HG03045 (cell line): ENCODE data around the gene ASPHD1.
"Not testable (repeated sequence)": the region's sequence is repeated elsewhere in the genome, so short reads cannot be mapped to it uniquely, and the experiment has no call there.

Source experiments
- ATAC-seq: cut with Tn5 transposase; IDR thresholded peaks from one replicate; pipeline ENCODE4 v1.9.1; 2021; ENCODE audit warnings: mild to moderate bottlenecking, moderate library complexity; ENCODE audit not compliant: unreplicated experiment

ASPHD1 gene

DNA sequence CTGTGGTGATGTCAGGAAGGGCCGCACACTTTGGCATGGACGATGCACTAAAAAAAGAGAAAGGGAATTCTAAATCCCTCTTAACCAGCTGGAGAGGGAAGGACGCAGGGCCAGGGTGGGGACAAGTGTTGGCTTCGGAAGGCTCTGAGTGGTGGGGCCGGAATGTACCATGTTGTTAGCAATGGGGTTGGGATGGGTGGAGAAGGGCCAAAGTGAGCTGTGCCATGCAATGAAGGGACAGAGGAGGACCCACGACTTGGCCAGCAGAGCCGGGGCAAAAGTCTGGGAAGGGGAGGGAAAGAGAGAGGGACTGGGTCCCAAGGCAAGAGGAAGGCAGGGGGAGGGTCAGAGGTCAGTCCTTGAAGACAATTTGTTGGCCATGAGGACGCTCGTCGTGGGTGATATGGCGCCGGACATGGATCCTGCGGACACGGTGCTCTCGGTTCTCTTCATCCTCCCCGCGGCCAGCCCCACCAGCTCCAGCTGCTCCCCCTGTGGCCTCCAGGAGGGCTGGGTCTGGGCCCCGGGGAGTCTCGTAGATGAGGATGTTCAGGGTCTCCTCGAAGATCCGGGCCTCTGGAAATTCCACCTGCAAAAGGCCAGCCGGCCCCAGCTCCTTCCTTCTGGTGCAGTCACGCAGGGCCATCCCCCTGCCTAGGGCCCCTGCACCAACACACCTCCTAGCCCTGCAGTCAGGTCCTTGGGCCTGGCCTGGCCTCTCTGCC is 6.4 kb downstream of the ASPHD1 start:
- ATAC-seq, result no peak

- no peak for ATAC-seq
Observed at GRCh38 chr16:29907973-29908372, 7.7 kb downstream of the ASPHD1 start.

GRCh38 chr16:29908719-29909220 is 8.5 kb downstream of the ASPHD1 start:
- no peak for ATAC-seq

- ATAC-seq, result no peak
Observed at GRCh38 chr16:29909391-29909790, 9.1 kb downstream of the ASPHD1 start.

DNA sequence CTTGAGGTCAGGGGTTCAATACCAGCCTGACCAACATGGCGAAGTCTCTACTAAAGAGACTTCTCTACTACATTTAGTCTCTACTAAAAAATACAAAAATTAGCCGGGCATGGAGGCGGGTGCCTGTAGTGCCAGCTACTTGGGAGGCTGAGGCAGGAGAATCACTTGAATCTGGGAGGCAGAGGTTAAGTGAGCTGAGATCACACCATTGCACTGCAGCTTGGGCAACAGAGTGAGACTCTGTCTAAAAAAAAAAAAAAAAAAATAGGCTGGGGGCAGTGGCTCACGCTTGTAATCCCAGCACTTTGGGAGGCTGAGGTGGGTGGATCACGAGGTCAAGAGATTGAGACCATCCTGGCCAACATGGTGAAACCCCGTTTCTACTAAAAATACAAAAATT is 9.6 kb downstream of the ASPHD1 start:
- ATAC-seq, result not testable (repeated sequence)

- no peak for ATAC-seq
Observed at GRCh38 chr16:29910819-29911675, 10.8 kb downstream of the ASPHD1 start.

DNA sequence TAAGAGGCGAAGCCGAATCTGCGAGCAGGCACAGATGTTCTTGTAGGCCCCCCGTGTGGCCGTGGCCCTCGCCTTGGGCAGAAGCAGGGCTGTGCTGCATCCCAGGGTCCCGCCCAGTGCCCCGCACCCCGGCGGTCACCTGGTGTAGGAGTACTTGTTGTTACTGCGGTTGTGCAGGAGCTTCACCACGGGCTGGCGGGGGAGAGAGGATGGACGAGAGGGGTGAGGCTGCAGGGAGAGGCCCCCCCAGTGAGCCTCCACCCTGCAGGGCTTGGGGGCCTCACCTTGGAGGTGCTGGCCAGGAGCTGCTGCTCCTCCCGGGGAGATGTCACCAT is 11.4 kb downstream of the ASPHD1 start:
- no peak for ATAC-seq

DNA sequence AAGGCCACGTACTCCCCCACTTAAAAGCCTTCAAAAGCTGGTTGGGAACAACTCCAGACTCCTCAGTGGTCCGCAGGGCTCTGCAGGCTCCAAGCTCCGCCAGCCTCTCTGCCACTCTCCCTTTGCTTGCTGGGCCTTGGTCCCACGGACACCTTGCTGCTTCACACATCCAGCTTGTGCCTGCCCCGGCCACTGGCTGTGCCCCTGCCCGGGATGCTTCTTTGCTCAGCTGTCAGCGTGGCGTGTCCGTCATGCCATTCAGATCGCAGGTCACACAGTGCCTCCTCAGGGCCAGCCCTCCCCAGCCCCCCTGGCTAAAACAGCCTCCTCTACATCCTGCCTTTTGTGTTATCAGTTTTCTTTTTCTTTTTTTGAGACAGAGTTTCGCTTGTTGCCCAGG is 11.8 kb downstream of the ASPHD1 start:
- ATAC-seq, result no peak

- no peak for ATAC-seq
Observed at GRCh38 chr16:29913514-29913913, 13.2 kb downstream of the ASPHD1 start.

- no peak for ATAC-seq
Observed at GRCh38 chr16:29915590-29916247, 15.4 kb downstream of the ASPHD1 start.

DNA sequence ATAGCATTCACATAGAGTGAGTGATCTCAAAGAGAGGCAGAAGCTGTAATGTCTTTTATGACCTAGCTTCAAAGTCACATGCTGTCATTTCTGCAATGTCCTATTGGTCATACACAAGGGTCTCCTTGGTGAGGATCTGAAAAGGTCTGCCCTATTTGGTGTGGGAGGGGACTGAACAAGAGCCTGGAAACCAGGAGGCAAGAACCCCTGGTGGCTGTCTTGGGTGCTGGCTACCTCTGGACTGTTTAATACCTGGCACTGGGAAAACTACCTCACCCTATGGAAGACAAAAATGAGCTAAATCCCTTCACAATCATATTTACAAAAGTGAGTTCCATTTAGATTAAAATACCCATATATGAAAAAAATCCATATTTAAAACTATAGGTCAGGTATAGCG is 16.7 kb downstream of the ASPHD1 start:
- ATAC-seq, result no peak

DNA sequence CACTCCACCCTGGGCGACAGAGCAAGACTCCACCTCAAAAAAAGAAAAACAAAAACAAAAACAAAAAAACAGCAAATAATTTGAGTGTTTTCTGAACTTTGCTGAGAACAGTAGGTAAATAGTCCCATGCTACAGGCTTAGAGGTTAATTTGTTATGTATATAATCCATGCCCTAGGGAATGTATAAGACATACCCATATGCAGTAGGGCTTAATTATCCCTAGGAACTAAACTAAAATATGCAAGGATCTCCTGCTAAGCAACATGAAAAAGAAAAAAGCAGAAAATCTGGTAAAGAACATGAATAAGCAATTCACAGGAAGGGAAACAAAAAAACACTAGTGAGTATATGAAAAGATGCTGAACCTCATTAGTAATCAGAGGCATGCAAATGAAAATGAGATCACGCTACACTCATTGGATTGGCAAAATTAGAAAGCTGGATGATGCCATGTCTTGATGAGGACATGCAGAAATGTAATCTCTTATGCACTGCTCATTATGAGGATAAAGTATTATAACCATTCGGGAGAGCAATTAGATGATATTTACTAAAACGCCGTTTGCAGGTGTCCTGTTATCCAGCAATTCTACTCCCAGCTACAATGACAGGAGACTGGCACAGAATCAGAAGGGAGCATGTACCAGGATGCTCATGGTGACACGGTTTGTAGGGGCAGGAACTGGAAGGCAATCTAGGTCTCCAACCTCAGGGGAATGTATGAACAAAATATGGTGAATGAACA is 20.2 kb downstream of the ASPHD1 start:
- ATAC-seq, result no peak

- no peak for ATAC-seq
Observed at GRCh38 chr16:29921034-29921385, 20.7 kb downstream of the ASPHD1 start.

- no peak for ATAC-seq
Observed at GRCh38 chr16:29922326-29922725, 22.0 kb downstream of the ASPHD1 start.

DNA sequence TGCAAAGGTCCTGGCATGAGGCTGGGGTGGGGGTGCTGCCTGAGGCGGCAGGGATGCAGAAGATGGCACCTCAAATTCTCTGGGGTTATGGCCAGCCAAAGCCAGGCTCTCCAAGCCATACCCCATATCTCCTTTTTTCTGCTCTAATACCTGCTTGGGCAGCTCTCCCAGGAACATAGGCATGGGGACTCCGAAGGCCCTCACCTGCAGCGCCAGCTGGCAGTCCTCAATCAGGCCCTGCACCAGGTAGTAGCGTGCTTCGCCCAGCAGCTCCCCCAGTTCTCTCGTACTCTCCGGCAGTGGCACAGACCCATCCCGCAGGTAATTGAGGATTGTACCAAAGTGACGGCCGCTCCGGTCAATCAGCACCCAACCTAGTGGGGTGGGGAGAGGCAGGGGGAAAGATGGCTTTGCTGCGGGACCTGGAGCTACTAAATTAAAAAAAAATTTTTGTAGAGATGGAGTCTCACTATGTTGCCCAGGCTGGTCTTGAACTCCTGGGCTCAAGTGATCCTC is 22.8 kb downstream of the ASPHD1 start:
- no peak for ATAC-seq

GRCh38 chr16:29925105-29925756 is 24.9 kb downstream of the ASPHD1 start:
- no peak for ATAC-seq

DNA sequence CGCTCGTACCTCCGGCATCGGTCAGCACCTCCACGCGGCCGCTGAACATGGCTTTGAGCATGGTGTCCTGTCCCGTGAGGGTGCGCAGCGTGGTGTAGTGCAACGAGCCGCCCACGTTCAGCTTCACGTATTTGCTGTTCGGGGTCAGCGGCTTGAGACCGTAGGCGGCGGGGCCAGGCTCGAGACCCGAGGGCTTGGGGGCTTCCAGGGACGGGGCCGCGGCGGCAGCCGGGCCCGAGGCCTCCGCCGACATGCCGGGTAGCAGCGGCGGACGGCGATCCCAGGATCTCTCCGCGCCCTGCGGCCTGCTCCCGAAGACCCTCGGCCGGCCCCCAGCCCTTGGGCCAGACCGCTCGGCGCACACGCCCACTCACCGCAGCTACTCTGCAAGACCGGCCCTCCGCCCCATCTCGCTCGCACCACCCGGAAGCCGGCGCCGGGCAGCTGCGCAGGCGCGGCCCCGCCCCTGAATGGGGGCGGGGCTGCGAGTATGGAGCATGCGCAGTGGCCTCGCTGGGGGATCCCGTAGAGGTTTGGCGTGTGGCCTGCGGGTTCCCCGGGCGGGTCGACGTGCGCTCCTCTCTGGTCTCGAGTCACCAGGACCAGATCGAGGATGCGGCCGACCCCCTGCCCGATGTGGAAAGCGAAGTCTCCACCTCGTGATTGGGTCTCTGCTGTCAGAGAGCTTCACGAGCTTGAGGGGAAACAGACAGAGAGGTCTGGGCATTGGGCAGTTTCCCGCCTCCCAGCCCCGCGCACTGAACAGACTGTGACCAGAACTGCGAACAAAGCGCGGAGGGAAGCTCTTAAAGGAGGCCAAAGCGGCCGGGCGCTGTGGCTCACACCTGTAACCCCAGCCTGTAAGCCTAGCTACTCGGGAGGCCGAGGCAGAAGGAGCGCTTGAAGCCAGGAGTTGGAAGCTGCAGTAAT is 25.8 kb downstream of the ASPHD1 start, which contains the start of gene KCTD13:
TSS of gene KCTD13 (minus strand) at position 446 of the 930 bp plus-strand sequence. CDS start at position 253, 193 bp downstream.
- ATAC-seq, result peak; percentile 80

DNA sequence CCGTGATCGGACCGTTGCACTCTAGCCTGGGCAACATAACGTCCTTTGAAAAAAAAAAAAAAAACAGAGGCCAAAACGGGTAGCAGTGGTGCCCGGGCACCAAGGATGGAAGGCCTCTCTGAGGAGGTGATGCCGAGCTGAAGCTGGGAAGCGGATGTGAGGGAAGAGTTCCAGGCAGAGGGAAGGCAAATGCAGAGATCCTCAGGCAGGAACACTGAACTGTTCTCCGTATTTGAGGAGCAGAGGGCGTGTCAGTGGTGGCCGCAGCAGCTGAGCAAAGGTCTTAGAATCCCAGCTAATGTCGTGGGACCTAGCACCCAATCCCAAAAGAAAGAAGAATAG is 26.4 kb downstream of the ASPHD1 start:
- ATAC-seq, result no peak
